ENCODE measurements around the gene MUC3A. TPM values are rescaled to one million over a fixed set of nuclear protein-coding genes. Genes with fewer than 3 reads are reported as not detected.

Gene MUC3A
- total RNA-seq, 1 donor from 2014 or later: not detected

Other genes starting within 250 kb of the MUC3A start
- gene POP7, start 243.4 kb upstream of the MUC3A start, total RNA-seq: 28.1 and 33.3 TPM in 2 replicates
- gene EPO, start 229.1 kb upstream of the MUC3A start, total RNA-seq: not detected in 2 replicates
- gene ZAN, start 215.9 kb upstream of the MUC3A start, total RNA-seq: not detected in 2 replicates
- gene EPHB4, start 122.0 kb upstream of the MUC3A start, total RNA-seq: 250 and 393 TPM in 2 replicates
- gene SLC12A9, start 96.8 kb upstream of the MUC3A start, total RNA-seq: 34.0 and 39.3 TPM in 2 replicates
- gene TRIP6, start 82.1 kb upstream of the MUC3A start, total RNA-seq: 36.4 and 41.3 TPM in 2 replicates
- gene SRRT, start 74.4 kb upstream of the MUC3A start, total RNA-seq: 29.9 and 34.9 TPM in 2 replicates
- 1.5 and 2.2 TPM in 2 replicates for gene UFSP1, start 59.8 kb upstream of the MUC3A start, total RNA-seq
- gene ACHE, start 53.6 kb upstream of the MUC3A start, total RNA-seq: 1.7 and 3.4 TPM in 2 replicates
- gene MUC12, start 20.0 kb downstream of the MUC3A start, total RNA-seq: not detected in 2 replicates
- not detected in 2 replicates for gene MUC17, start 70.5 kb downstream of the MUC3A start, total RNA-seq
- 9.2 and 18.3 TPM in 2 replicates for gene TRIM56, start 135.9 kb downstream of the MUC3A start, total RNA-seq
- gene SERPINE1, start 177.6 kb downstream of the MUC3A start, total RNA-seq: 68.3 and 170 TPM in 2 replicates
- 110 and 155 TPM in 2 replicates for gene AP1S1, start 204.9 kb downstream of the MUC3A start, total RNA-seq
- gene VGF, start 216.0 kb downstream of the MUC3A start, total RNA-seq: not detected in 2 replicates
- gene NAT16, start 230.8 kb downstream of the MUC3A start, total RNA-seq: not detected in 2 replicates

All from lung microvascular endothelial cell (primary cell).